A549 (cell line): Measurements from ENCODE around the gene FHIT.

Source experiments
- CBX2 ChIP-seq: fragments of 200-600 bp; sonication (generic); IDR thresholded peaks from 2 replicates; pipeline ENCODE4 v1.6.1; 2016; ENCODE audit warnings: low read depth, mild to moderate bottlenecking, borderline replicate concordance
- CBX8 ChIP-seq: fragments of 200-600 bp; sonication (generic); IDR thresholded peaks from 2 replicates; pipeline ENCODE4 v1.6.1; 2016
- CTCF ChIP-seq: fragments of >200 bp; sonication (Bioruptor Twin); formaldehyde crosslinking; IDR thresholded peaks from 3 replicates; pipeline ENCODE4 v1.5.1; 2016
- HDAC2 ChIP-seq: fragments of 200-600 bp; sonication (generic); IDR thresholded peaks from 2 replicates; pipeline ENCODE4 v1.6.1; 2016
- HMGXB4 ChIP-seq: fragments of 250-450 bp; sonication (Bioruptor Pico); IDR thresholded peaks from 2 replicates; pipeline ENCODE4 v1.5.0; 2021; ENCODE audit warnings: mild to moderate bottlenecking, moderate library complexity, borderline replicate concordance
- JUN ChIP-seq, 2 experiments: fragments of >200 bp; sonication (Bioruptor Twin); formaldehyde crosslinking; IDR thresholded peaks; 2 replicates in 1 of 2; 3 replicates in 1 of 2; pipeline ENCODE4 v1.6.1; 2016 to 2017
- PBX3 ChIP-seq: IDR thresholded peaks from 2 replicates; pipeline ENCODE4 v1.6.1; 2012
- POLR2A ChIP-seq: IDR thresholded peaks from 2 replicates; pipeline ENCODE4 v1.6.1; 2012; ENCODE audit warnings: mild to moderate bottlenecking, low read length
- POLR2AphosphoS2 ChIP-seq: conservative IDR thresholded peaks from 2 replicates; pipeline ENCODE4 v1.6.1; 2012; ENCODE audit warnings: low read length, improper control_type of control experiment, inconsistent platforms
- RCOR1 ChIP-seq: fragments of 150-350 bp; IDR thresholded peaks from 2 replicates; pipeline ENCODE4 v1.6.1; 2014; ENCODE audit warnings: antibody characterized with exemption, low read length, low read depth
- ZFP36 ChIP-seq: fragments of 450-650 bp; IDR thresholded peaks from 2 replicates; pipeline ENCODE4 v1.6.1; 2014; ENCODE audit warnings: borderline replicate concordance; ENCODE audit not compliant: partially characterized antibody
- ZSCAN20 ChIP-seq: fragments of 250-450 bp; sonication (Bioruptor Pico); IDR thresholded peaks from 2 replicates; pipeline ENCODE4 v1.8.0; 2022; ENCODE audit warnings: mild to moderate bottlenecking, moderate library complexity

- no peak for TF ChIP-seq RCOR1
- no peak for TF ChIP-seq CBX8
- TF ChIP-seq ZFP36, result no peak
- TF ChIP-seq CTCF, result no peak
- no peak for TF ChIP-seq POLR2A
- TF ChIP-seq HDAC2, result no peak
- TF ChIP-seq JUN (IDR thresholded peaks at IDR 0.05), result no peak
- TF ChIP-seq ZSCAN20 (CRISPR knock-in tag), result no peak
- TF ChIP-seq HMGXB4 (CRISPR knock-in tag), result no peak
- no peak for TF ChIP-seq POLR2AphosphoS2
- TF ChIP-seq PBX3, result no peak
- no peak for TF ChIP-seq CBX2
These were observed 543.7 kb downstream of the FHIT start for GRCh38 chr3:60707452-60708020.
